Activated CD8-positive, alpha-beta memory T cell treated with anti-CD3 and anti-CD28 coated beads, Interleukin-2, amount 50 U/mL, for 1 hour (primary cell): Measurements from ENCODE around the gene AQP12B.

ENCODE experiments used
- DNase-seq: peaks from one replicate; pipeline ENCODE4 v3.0.0-alpha.2; 2020; ENCODE audit errors: extremely low read depth

Gene AQP12B

GRCh38 chr2:240632306-240632721, 50.4 kb downstream of the AQP12B start:
- DNase-seq = no peak

- DNase-seq = no peak
Measured at GRCh38 chr2:240631548-240632305, 51.0 kb downstream of the AQP12B start.

GRCh38 chr2:240630771-240631547, 51.7 kb downstream of the AQP12B start:
- DNase-seq = no peak

GRCh38 chr2:240629968-240630770, 52.5 kb downstream of the AQP12B start:
- no peak for DNase-seq

GRCh38 chr2:240629619-240629967, 53.1 kb downstream of the AQP12B start:
- no peak for DNase-seq

- no peak for DNase-seq
Measured at GRCh38 chr2:240628808-240629618, 53.7 kb downstream of the AQP12B start.

GRCh38 chr2:240628507-240628807, 54.2 kb downstream of the AQP12B start:
- DNase-seq = no peak

- DNase-seq = no peak
Measured at GRCh38 chr2:240627736-240628506, 54.8 kb downstream of the AQP12B start.

- no peak for DNase-seq
Measured at GRCh38 chr2:240626531-240627300, 56.0 kb downstream of the AQP12B start.
